Cardiac fibroblast (primary cell): ENCODE data around the gene FAM43A.
A peak's percentile ranks its signal among the peaks of the same experiment; 100 is the strongest.

Source experiments
- DNase-seq, 2 donors: peaks; one replicate each; pipeline versions ENCODE4 v3.0.0 to v3.0.0-alpha.2; 2010; ENCODE audit warnings: low read depth in 2 of 2
- H3K4me3 ChIP-seq, 2 donors: replicated peaks in 1 of 2; 1 replicate in 1 of 2; 2 replicates in 1 of 2; pipeline ENCODE4 v1.5.1; 2011; ENCODE audit warnings: low read depth in 2 of 2, low read length in 2 of 2, mild to moderate bottlenecking in 2 of 2, moderate library complexity in 1 of 2
- TF ChIP-seq, protein P1 (sequence below): IDR thresholded peaks from one replicate; pipeline ENCODE4 v1.5.1; 2011; ENCODE audit warnings: low read depth, mild to moderate bottlenecking, low read length, inconsistent platforms

FAM43A gene

DNA sequence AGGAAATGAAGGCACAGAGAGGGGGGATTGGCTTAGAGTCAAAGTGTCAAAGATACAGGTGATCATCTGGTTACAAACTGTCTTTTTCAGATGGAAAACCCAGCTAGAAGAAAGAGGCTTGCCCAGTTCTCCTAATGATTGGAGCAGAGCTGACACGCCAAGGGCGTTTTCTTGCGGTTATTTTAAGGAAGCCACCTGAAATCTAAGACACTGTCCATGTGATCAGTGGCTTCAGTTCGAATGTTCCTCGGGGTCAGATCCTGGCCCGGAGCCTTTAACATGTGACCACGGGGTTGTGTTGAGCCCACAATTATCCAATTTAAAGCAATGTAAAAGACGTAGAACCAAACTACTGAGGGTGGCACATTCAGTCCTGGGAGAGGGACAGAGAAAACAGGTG, 19.5 kb downstream of the FAM43A start:
- no peak overlapping the region for H3K4me3 ChIP-seq
- no peak for DNase-seq
- TF ChIP-seq, protein P1, sequence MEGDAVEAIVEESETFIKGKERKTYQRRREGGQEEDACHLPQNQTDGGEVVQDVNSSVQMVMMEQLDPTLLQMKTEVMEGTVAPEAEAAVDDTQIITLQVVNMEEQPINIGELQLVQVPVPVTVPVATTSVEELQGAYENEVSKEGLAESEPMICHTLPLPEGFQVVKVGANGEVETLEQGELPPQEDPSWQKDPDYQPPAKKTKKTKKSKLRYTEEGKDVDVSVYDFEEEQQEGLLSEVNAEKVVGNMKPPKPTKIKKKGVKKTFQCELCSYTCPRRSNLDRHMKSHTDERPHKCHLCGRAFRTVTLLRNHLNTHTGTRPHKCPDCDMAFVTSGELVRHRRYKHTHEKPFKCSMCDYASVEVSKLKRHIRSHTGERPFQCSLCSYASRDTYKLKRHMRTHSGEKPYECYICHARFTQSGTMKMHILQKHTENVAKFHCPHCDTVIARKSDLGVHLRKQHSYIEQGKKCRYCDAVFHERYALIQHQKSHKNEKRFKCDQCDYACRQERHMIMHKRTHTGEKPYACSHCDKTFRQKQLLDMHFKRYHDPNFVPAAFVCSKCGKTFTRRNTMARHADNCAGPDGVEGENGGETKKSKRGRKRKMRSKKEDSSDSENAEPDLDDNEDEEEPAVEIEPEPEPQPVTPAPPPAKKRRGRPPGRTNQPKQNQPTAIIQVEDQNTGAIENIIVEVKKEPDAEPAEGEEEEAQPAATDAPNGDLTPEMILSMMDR, result no peak

DNA sequence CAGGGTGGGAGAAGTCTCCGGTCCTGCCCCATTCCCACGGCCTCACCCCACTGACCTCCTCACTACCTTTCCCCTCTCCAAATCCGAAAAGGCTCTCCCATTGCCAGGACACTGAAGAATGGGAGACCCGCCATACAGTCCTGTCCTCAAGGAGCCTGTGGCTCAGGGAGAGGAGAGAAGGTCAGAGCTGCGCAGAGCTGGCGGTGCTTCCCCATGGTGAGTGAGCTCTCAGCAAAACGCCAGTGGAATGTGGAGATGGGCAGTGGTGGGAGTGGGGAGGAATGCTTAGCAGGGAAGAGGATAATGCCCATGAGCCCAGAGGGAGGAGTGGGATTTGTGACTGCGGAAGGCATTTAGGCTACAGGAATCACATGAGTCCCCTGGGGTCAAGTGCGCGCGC, 20.1 kb downstream of the FAM43A start:
- TF ChIP-seq, protein P1, result no peak
- no peak overlapping the region for H3K4me3 ChIP-seq
- DNase-seq, result no peak

DNA sequence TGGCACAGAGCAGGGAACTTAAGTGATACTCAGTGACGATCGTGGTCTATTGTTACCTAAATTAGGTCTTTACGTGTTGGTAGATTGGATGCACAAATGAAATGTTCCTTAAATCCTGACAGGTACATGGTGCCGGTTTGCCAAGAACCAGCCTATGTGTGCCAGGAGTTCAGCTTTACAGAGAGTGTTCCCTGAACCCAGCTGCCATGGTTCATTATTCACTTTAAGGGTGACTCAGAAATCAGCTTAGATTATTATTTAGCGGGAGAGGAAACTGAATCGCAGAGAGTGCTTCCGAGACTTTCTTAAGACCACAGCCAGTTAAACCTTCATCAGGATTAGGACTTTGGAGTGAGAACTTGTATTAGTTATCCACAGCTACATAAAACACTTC, 21.5 kb downstream of the FAM43A start:
- TF ChIP-seq, protein P1, result no peak
- peak in 1 of 2 donors; percentile 22 for DNase-seq
- no peak overlapping the region for H3K4me3 ChIP-seq

DNA sequence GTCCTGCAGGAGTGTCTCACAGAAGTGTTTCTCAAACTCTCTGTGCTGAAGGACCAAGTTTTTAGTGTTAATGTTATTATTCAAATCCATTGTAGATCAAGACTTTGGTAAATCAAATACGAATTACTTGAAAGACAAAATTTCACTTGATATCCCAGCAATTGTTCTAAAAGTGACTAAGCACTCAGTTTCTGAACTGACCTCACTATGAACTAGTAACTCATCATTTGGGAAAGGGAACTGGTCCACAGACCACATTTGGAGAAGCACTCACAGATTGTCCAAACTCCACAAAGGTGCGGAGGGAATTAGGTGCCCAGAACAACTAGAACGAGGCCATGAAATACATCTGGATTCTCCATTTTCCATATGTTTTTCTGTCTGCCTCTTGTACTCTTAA, 25.6 kb downstream of the FAM43A start:
- peak in 1 of 2 donors; percentile 62 for DNase-seq
- TF ChIP-seq, protein P1, result no peak
- no peak overlapping the region for H3K4me3 ChIP-seq

DNA sequence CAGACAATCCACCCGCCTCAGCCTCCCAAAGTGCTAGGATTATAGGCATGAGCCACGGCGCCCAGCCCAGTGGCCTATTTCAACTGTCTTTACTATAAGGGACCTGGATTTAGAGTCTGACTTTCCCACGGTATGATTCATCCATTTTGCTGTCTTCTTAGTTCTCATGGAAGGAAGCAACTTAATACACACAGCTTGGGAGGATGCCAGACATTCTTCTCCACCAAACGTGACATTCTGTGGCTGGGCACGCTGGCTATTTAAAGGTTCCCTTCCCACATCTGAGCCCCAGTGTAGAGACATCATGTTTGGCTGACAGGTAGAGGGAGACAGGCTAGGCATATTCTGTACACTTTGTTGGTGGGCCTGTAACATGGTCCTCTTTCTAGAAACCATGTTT, 26.2 kb downstream of the FAM43A start:
- no peak overlapping the region for H3K4me3 ChIP-seq
- DNase-seq, result peak; percentile 94 to 99
- TF ChIP-seq, protein P1, result no peak

DNA sequence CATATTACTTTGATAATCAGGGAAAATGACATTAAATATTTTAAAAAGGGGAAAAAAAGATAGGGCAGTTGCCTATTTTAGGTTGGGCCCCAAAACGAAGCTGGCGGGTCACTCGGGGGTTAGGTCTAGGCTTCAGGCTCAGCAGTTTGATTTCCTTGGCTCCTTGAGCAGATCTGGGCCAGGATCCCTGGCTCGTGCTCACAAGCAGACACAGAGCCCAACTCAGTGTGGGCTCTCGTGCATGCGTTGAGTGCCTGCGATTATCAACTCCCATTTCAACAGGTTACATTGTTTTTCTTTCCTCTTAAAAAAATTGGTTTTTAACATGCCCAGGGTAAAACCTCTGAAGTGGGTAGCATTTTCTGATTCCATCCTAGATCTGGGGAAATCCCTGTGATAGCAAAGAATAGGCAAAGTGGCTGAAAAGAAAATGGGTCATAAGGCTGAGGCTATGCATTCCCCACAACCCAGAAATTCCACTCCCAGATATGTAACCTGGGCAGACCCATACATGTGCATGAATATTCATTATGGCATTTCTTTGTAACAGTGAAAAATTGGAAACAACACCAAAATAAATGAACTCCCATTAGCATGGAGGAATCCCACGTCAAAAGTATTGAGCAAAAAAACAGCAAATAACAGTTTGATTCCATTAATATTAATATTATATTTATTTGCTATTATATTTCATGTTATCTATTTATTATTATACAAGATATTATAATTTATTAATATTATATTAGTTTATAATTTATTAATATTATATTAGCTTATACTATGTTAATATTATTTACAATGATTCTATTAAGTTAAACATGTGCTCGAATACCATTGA, 27.8 kb downstream of the FAM43A start:
- H3K4me3 ChIP-seq, result no peak overlapping the region
- DNase-seq, result no peak
- TF ChIP-seq, protein P1, result no peak

DNA sequence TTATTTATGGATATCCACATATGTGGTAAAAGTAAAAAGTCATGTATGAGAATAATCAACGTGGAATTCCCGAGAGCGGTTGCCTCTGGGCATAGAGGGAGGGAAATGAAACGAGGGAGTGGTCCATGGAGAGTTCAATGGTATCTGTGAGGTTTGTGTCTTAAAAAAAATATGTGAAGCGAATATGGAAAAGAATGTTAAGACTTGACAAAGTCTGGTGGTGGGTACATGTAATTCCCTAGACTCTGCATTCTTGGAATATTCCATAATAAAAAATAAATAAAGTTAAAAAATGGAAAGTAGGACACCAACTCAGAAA, 28.4 kb downstream of the FAM43A start:
- DNase-seq, result no peak
- TF ChIP-seq, protein P1, result no peak
- no peak overlapping the region for H3K4me3 ChIP-seq
